Osteocyte (in vitro differentiated cells): ENCODE data around the gene TMBIM6. TPM values are rescaled to one million over a fixed set of nuclear protein-coding genes. Genes with fewer than 3 reads are reported as not detected.
"Not testable (repeated sequence)": the region's sequence is repeated elsewhere in the genome, so short reads cannot be mapped to it uniquely, and the experiment has no call there.

ENCODE experiments used
- DNase-seq: peaks from one replicate; pipeline ENCODE4 v3.0.0; 2021; ENCODE audit warnings: mixed read lengths; ENCODE audit not compliant: unreplicated experiment; ENCODE audit errors: extremely low spot score
- H3K27ac Mint-ChIP-seq: one replicate; pipeline ENCODE4 v1.8.0; 2021; ENCODE audit warnings: mild to moderate bottlenecking, mixed read lengths; ENCODE audit not compliant: unreplicated experiment
- H3K27me3 Mint-ChIP-seq: one replicate; pipeline ENCODE4 v1.8.0; 2021; ENCODE audit warnings: mixed read lengths; ENCODE audit not compliant: unreplicated experiment
- H3K36me3 Mint-ChIP-seq: one replicate; pipeline ENCODE4 v1.8.0; 2021; ENCODE audit warnings: mixed read lengths; ENCODE audit not compliant: unreplicated experiment
- H3K4me1 Mint-ChIP-seq: one replicate; pipeline ENCODE4 v1.8.0; 2021; ENCODE audit warnings: mixed read lengths; ENCODE audit not compliant: unreplicated experiment
- H3K4me3 Mint-ChIP-seq: one replicate; pipeline ENCODE4 v1.8.0; 2021; ENCODE audit warnings: mild to moderate bottlenecking, moderate library complexity, mixed read lengths; ENCODE audit not compliant: unreplicated experiment
- H3K9me3 Mint-ChIP-seq: one replicate; pipeline ENCODE4 v1.8.0; 2021; ENCODE audit warnings: mixed read lengths; ENCODE audit not compliant: unreplicated experiment
- CTCF ChIP-seq: fragments of 200-600 bp; sonication (generic); IDR thresholded peaks from 2 replicates; pipeline ENCODE4 v1.5.0; 2021; ENCODE audit warnings: antibody characterized with exemption, mild to moderate bottlenecking, moderate library complexity
- total RNA-seq: library from RNA; stranded (reverse); gene quantifications from 2 replicates; pipeline ENCODE4 v1.2.1, GENCODE V29; 2021

Gene TMBIM6
- total RNA-seq, 1 donor from 2014 or later, result 385 TPM

GRCh38 chr12:49767333-49767732 is 26.0 kb downstream of the TMBIM6 start:
- Mint-ChIP-seq H3K4me3 (no peak overlapping the region), H3K4me1 (no peaks in the 10 kb centered on the region)

GRCh38 chr12:49773102-49773501 is 31.7 kb downstream of the TMBIM6 start:
- not testable (repeated sequence) for H3K36me3 Mint-ChIP-seq, H3K27me3 Mint-ChIP-seq, H3K4me1 Mint-ChIP-seq, H3K4me3 Mint-ChIP-seq, H3K27ac Mint-ChIP-seq, DNase-seq, H3K9me3 Mint-ChIP-seq

More at GRCh38 chr12:49767333-49767732, 26.0 kb downstream of the TMBIM6 start:
- DNase-seq, result no peak
- H3K36me3 Mint-ChIP-seq, result peaks cover 29% of the 10 kb centered on the region
- no peaks in the 10 kb centered on the region for H3K27me3 Mint-ChIP-seq
- TF ChIP-seq CTCF, result no peak
- H3K9me3 Mint-ChIP-seq, result no peaks in the 10 kb centered on the region
- no peak overlapping the region for H3K27ac Mint-ChIP-seq

- Mint-ChIP-seq H3K4me3 (no peak overlapping the region), H3K27ac (peak overlapping the region; percentile 53), H3K4me1 (peaks cover 7% of the 10 kb centered on the region), H3K27me3 (peaks cover 15% of the 10 kb centered on the region), H3K36me3 (no peaks in the 10 kb centered on the region), H3K9me3 (no peaks in the 10 kb centered on the region)
- DNase-seq, result no peak
- TF ChIP-seq CTCF, result peak; percentile 93
Measured at GRCh38 chr12:49776413-49776812, 35.1 kb downstream of the TMBIM6 start.

- peaks cover 7% of the 10 kb centered on the region for H3K4me1 Mint-ChIP-seq
- no peak overlapping the region for H3K27ac Mint-ChIP-seq
- peaks cover 15% of the 10 kb centered on the region for H3K27me3 Mint-ChIP-seq
- no peak overlapping the region for H3K4me3 Mint-ChIP-seq
- H3K9me3 Mint-ChIP-seq, result no peaks in the 10 kb centered on the region
- TF ChIP-seq CTCF, result no peak
- H3K36me3 Mint-ChIP-seq, result no peaks in the 10 kb centered on the region
- DNase-seq, result no peak
Measured at GRCh38 chr12:49776858-49777257, 35.5 kb downstream of the TMBIM6 start.

- Mint-ChIP-seq H3K4me3 (no peak overlapping the region), H3K9me3 (no peaks in the 10 kb centered on the region), H3K4me1 (peaks cover 7% of the 10 kb centered on the region), H3K27me3 (peaks cover 15% of the 10 kb centered on the region), H3K27ac (no peak overlapping the region), H3K36me3 (no peaks in the 10 kb centered on the region)
- no peak for DNase-seq
- no peak for TF ChIP-seq CTCF
Measured at GRCh38 chr12:49777341-49777740, 36.0 kb downstream of the TMBIM6 start.
